Activated T-helper 17 cell treated with anti-CD3 and anti-CD28 coated beads, Interleukin-2, amount 50 U/mL, for 72 hours (primary cell): ENCODE data around the gene ADAMTS7. TPM values are rescaled to one million over a fixed set of nuclear protein-coding genes. Genes with fewer than 3 reads are reported as not detected.

ENCODE experiments used
- ATAC-seq: fragments of 150-1000 bp; cut with Tn5 transposase; replicated peaks from 2 replicates; pipeline ENCODE4 v1.10.0; 2021; ENCODE audit warnings: mild to moderate bottlenecking, moderate library complexity
- H3K27ac Mint-ChIP-seq: one replicate; pipeline ENCODE4 v1.8.0; 2022; ENCODE audit warnings: mixed read lengths
- H3K27me3 Mint-ChIP-seq: one replicate; pipeline ENCODE4 v1.8.0; 2022; ENCODE audit warnings: mixed read lengths
- H3K36me3 Mint-ChIP-seq: one replicate; pipeline ENCODE4 v1.8.0; 2022; ENCODE audit warnings: low read depth, mild to moderate bottlenecking, mixed read lengths
- H3K4me1 Mint-ChIP-seq: one replicate; pipeline ENCODE4 v1.8.0; 2022; ENCODE audit warnings: mixed read lengths
- H3K4me3 Mint-ChIP-seq: one replicate; pipeline ENCODE4 v1.8.0; 2022; ENCODE audit warnings: mild to moderate bottlenecking, mixed read lengths
- H3K9me3 Mint-ChIP-seq: one replicate; pipeline ENCODE4 v1.8.0; 2022; ENCODE audit warnings: mixed read lengths
- total RNA-seq, 2 donors: library from RNA; stranded (reverse); gene quantifications; one replicate each; pipeline ENCODE4 v1.2.3, GENCODE V29; 2022

ADAMTS7 gene
- total RNA-seq, 2 donors from 2014 or later: 1.2 to 4.4 TPM

- no peak for ATAC-seq
- Mint-ChIP-seq H3K36me3 (no peaks in the 10 kb centered on the region), H3K27me3 (peaks cover 8% of the 10 kb centered on the region), H3K4me3 (no peak overlapping the region), H3K9me3 (no peaks in the 10 kb centered on the region), H3K4me1 (peaks cover 4% of the 10 kb centered on the region), H3K27ac (peak overlapping the region; percentile 29)
These were observed 27.2 kb upstream of the ADAMTS7 start for GRCh38 chr15:78838489-78838888.

DNA sequence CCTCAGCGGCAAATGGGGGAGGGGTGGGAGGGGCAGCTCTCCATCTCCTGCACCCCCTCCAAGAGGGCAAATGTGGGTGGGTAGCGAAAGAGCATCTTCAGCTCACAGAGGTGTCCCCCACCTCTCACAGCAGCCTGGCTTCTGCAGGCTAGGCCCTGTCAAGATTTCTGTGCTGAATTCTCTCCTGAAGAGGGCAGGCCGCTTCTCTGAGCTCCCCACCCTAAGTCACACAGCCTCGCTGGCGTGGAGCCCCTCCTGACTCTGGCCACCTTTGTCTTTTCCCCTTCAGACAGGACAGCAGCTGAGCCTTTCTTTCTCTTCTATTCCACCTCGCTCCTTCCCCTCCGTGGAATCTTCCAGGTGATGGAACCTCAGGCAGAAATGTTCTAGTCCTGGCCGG is 26.3 kb upstream of the ADAMTS7 start:
- Mint-ChIP-seq H3K4me1 (peaks cover 4% of the 10 kb centered on the region), H3K27ac (no peak overlapping the region)
- no peak for ATAC-seq

DNA sequence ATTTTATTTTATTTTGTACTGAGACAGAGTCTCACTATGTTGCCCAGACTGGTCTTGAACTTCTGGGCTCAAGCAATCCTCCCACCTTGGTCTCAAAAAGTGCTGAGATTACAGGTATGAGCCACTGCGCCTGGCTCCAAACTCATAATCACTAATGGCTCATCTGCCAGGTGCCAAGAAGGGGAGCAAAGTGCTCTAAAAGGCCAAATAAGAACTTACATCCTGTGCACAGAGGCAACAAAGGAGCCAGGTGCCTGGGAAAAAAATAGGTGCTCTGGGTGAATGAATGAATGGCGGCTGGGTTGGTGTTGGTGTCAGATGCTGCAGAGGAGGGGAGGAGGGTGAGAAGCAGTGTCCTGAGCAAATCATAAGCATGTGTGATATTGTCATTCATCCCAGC is 25.9 kb upstream of the ADAMTS7 start:
- H3K27me3 Mint-ChIP-seq: peaks cover 10% of the 10 kb centered on the region
- no peak for ATAC-seq

More for the DNA sequence above, 26.3 kb upstream of the ADAMTS7 start:
- H3K36me3 Mint-ChIP-seq: no peaks in the 10 kb centered on the region
- H3K9me3 Mint-ChIP-seq: no peaks in the 10 kb centered on the region
- H3K4me3 Mint-ChIP-seq: no peak overlapping the region
- peaks cover 8% of the 10 kb centered on the region for H3K27me3 Mint-ChIP-seq

GRCh38 chr15:78836333-78836732 is 25.1 kb upstream of the ADAMTS7 start:
- no peaks in the 10 kb centered on the region for H3K9me3 Mint-ChIP-seq
- no peak for ATAC-seq
- H3K36me3 Mint-ChIP-seq: no peaks in the 10 kb centered on the region
- H3K27ac Mint-ChIP-seq: no peak overlapping the region
- peaks cover 15% of the 10 kb centered on the region for H3K27me3 Mint-ChIP-seq
- H3K4me3 Mint-ChIP-seq: no peak overlapping the region
- peaks cover 4% of the 10 kb centered on the region for H3K4me1 Mint-ChIP-seq

More for the DNA sequence above, 25.9 kb upstream of the ADAMTS7 start:
- Mint-ChIP-seq H3K4me3 (no peak overlapping the region), H3K4me1 (peaks cover 4% of the 10 kb centered on the region), H3K9me3 (no peaks in the 10 kb centered on the region), H3K27ac (no peak overlapping the region), H3K36me3 (no peaks in the 10 kb centered on the region)

GRCh38 chr15:78831229-78832207 is 20.3 kb upstream of the ADAMTS7 start:
- no peak overlapping the region for H3K27ac Mint-ChIP-seq
- peaks cover 11% of the 10 kb centered on the region for H3K27me3 Mint-ChIP-seq
- H3K4me3 Mint-ChIP-seq: peak overlapping the region; percentile 49
- H3K36me3 Mint-ChIP-seq: no peaks in the 10 kb centered on the region
- no peaks in the 10 kb centered on the region for H3K9me3 Mint-ChIP-seq
- no peaks in the 10 kb centered on the region for H3K4me1 Mint-ChIP-seq
- no peak for ATAC-seq

DNA sequence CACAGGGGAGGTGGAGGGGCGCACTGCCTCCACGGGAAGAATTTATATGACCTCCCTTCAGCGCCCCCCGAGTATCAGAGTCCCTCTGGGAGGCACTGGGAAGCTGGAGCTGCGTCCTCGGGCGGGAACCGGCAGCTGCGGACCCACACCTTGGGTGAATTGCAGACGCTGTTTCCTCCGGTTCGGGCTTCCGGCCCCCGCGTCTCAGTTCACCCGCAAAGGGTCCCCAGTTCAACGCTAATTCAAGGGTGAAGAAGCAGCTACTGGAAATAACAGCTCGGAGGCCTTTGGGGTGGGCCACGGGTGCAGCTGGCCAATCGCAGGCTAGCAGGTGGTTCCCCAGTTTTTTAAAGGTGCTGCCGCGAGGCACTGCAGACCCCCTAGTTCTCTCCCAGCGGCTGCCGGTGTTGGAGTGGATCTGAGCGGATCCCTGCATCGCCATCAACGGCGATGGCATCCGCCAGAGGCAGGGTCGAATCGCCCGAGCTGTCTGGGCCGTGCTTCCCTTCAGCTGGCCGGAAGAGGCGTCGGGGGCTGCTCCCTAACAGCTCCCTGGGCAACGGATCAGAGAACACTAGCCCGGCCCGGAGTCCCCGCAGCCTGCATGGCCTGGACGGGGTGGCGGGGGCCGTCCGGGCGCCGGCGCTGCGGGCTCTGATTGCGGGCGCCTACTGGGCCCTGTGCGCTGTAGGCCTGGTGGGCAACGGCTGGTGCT is 19.4 kb upstream of the ADAMTS7 start:
- Mint-ChIP-seq H3K9me3 (no peaks in the 10 kb centered on the region), H3K4me1 (no peaks in the 10 kb centered on the region), H3K27me3 (peaks cover 7% of the 10 kb centered on the region), H3K27ac (no peak overlapping the region), H3K4me3 (peak overlapping the region; percentile 49), H3K36me3 (no peaks in the 10 kb centered on the region)
- ATAC-seq: peak; percentile 42

GRCh38 chr15:78828920-78829319 is 17.7 kb upstream of the ADAMTS7 start:
- H3K36me3 Mint-ChIP-seq: no peaks in the 10 kb centered on the region
- peaks cover 7% of the 10 kb centered on the region for H3K27me3 Mint-ChIP-seq
- H3K4me1 Mint-ChIP-seq: no peaks in the 10 kb centered on the region
- no peak for ATAC-seq
- H3K27ac Mint-ChIP-seq: no peak overlapping the region
- no peak overlapping the region for H3K4me3 Mint-ChIP-seq
- no peaks in the 10 kb centered on the region for H3K9me3 Mint-ChIP-seq

DNA sequence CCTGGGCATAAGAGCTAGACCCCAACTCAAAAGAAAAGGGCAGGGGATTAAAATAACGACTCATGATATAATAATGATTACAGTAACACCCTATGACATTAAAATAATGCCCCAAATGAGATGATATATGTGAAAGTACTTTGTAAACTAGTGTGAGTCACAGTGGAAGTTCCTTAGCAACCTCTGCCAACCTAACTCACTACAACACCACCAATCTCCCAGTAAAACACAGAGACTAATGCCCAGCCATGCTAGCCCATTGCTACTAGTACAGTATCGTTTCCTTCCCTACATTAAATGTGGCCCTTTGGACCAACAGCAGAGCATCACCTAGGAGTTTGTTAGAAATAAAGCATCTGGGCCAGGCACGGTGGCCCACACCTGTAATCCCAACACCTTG is 11.2 kb upstream of the ADAMTS7 start:
- H3K9me3 Mint-ChIP-seq: no peaks in the 10 kb centered on the region
- no peak overlapping the region for H3K27ac Mint-ChIP-seq
- ATAC-seq: no peak
- no peaks in the 10 kb centered on the region for H3K4me1 Mint-ChIP-seq
- H3K4me3 Mint-ChIP-seq: no peak overlapping the region
- H3K27me3 Mint-ChIP-seq: peaks cover 4% of the 10 kb centered on the region
- no peaks in the 10 kb centered on the region for H3K36me3 Mint-ChIP-seq

- ATAC-seq: peak; percentile 23
- peaks cover 11% of the 10 kb centered on the region for H3K36me3 Mint-ChIP-seq
- peaks cover 5% of the 10 kb centered on the region for H3K4me1 Mint-ChIP-seq
- no peaks in the 10 kb centered on the region for H3K9me3 Mint-ChIP-seq
- H3K27ac Mint-ChIP-seq: peak overlapping the region; percentile 18
- H3K27me3 Mint-ChIP-seq: peaks cover 31% of the 10 kb centered on the region
- H3K4me3 Mint-ChIP-seq: peak overlapping the region; percentile 68
These were observed 540 bp upstream of the ADAMTS7 start for GRCh38 chr15:78811825-78812183.

GRCh38 chr15:78810362-78811123 is 721 bp downstream of the ADAMTS7 start:
- peaks cover 31% of the 10 kb centered on the region for H3K27me3 Mint-ChIP-seq
- no peaks in the 10 kb centered on the region for H3K9me3 Mint-ChIP-seq
- H3K36me3 Mint-ChIP-seq: peaks cover 11% of the 10 kb centered on the region
- H3K4me3 Mint-ChIP-seq: peak overlapping the region; percentile 68
- H3K4me1 Mint-ChIP-seq: peaks cover 5% of the 10 kb centered on the region
- peak; percentile 11 for ATAC-seq
- no peak overlapping the region for H3K27ac Mint-ChIP-seq

DNA sequence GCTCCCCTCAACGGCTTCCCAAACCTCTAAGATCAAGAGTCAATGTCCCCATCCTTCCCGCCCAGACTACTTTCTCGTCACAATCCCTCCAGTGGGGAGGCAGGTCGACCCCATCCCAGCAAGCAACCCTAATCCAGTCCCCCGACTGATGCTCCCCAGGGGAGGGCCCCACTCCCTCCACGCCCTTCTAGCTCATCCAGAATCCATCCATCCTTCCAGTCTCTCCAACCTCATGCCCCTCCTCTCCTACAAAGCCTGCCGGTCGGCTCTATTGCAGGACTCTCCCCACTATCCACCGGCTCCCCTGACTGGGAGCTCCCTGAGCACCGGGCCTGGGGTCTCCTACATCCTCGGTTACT is 1.3 kb downstream of the ADAMTS7 start:
- H3K4me3 Mint-ChIP-seq: peak overlapping the region; percentile 68
- H3K36me3 Mint-ChIP-seq: peaks cover 11% of the 10 kb centered on the region
- no peaks in the 10 kb centered on the region for H3K9me3 Mint-ChIP-seq
- peaks cover 31% of the 10 kb centered on the region for H3K27me3 Mint-ChIP-seq
- no peak overlapping the region for H3K27ac Mint-ChIP-seq
- no peak for ATAC-seq
- H3K4me1 Mint-ChIP-seq: peaks cover 5% of the 10 kb centered on the region

GRCh38 chr15:78808550-78808949 is 2.7 kb downstream of the ADAMTS7 start:
- ATAC-seq: peak; percentile 53
- Mint-ChIP-seq H3K27me3 (peaks cover 26% of the 10 kb centered on the region), H3K27ac (no peak overlapping the region), H3K4me1 (peaks cover 5% of the 10 kb centered on the region), H3K36me3 (peaks cover 11% of the 10 kb centered on the region), H3K4me3 (no peak overlapping the region), H3K9me3 (no peaks in the 10 kb centered on the region)

DNA sequence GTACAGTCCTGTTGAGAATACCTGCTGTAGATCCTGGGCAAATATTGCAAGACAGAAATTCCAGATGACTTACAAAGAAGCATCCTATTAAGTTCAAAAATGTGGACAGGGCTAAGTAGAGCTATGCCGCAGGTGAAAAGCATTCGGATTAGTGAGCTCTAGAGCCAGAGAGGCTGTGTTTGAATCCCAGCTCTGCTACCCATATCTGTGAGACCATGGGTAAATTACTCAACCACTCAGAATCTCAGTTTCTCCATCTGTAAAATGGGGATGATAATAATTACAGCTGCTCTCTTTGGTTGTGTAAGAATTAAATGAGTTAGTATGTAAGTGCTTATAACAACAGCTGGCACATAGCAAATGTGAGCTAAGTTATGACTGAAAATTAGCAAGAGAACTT is 3.9 kb downstream of the ADAMTS7 start:
- H3K36me3 Mint-ChIP-seq: peaks cover 10% of the 10 kb centered on the region
- no peak overlapping the region for H3K4me3 Mint-ChIP-seq
- no peak overlapping the region for H3K27ac Mint-ChIP-seq
- peaks cover 4% of the 10 kb centered on the region for H3K4me1 Mint-ChIP-seq
- no peaks in the 10 kb centered on the region for H3K9me3 Mint-ChIP-seq
- peaks cover 17% of the 10 kb centered on the region for H3K27me3 Mint-ChIP-seq
- ATAC-seq: no peak

GRCh38 chr15:78804391-78804792 is 6.9 kb downstream of the ADAMTS7 start:
- H3K27me3 Mint-ChIP-seq: peaks cover 9% of the 10 kb centered on the region
- H3K9me3 Mint-ChIP-seq: no peaks in the 10 kb centered on the region
- H3K4me3 Mint-ChIP-seq: no peak overlapping the region
- ATAC-seq: no peak
- H3K36me3 Mint-ChIP-seq: no peaks in the 10 kb centered on the region
- no peak overlapping the region for H3K27ac Mint-ChIP-seq
- no peaks in the 10 kb centered on the region for H3K4me1 Mint-ChIP-seq
